ENCODE data around the gene GHRL. TPM values are rescaled to one million over a fixed set of nuclear protein-coding genes. Genes with fewer than 3 reads are reported as not detected.
A peak's percentile ranks its signal among the peaks of the same experiment; 100 is the strongest.

Gene GHRL
- total RNA-seq, 1 donor from 2014 or later = not detected

DNA sequence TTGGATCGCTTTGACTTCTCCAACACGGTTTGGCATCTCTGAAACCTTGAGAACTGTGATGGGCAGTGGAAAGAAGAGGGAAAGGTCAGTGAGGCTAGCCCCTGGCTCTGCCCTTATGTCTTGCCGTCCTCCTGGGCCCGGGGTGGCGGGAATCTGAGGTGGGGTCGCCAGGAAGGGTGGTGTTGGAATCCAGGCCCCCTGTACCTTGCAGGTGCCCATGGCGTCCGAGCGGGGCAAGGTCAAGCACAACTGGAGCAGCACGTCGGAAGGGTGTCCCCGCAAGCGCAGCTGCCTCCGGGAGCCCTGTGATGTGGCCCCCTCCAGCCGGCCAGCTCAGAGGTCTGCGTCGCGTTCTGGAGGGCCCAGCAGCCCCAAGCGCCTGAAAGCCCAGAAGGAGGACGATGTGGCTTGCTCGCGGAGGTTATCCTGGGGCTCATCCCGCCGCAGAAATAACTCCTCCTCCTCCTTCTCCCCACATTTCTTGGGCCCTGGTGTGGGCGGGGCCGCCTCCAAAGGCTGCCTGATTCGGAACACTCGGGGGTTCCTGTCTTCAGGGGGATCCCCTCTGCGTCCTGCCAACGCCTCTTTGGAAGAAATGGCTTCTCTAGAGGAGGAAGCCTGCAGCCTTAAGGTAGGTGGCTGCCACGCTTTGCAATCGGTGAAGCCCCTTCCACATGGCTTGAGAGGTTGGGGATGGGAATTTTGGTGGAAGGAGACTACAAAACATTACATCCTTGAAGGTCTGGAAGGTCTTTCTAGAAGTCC is 43.6 kb downstream of the GHRL start:
- H3K4me3 ChIP-seq (ENCODE audit: low read depth, low read length) = peak overlapping the region; percentile 86
- no peak for DNase-seq (ENCODE audit: low read depth)
- TF ChIP-seq, protein P1, sequence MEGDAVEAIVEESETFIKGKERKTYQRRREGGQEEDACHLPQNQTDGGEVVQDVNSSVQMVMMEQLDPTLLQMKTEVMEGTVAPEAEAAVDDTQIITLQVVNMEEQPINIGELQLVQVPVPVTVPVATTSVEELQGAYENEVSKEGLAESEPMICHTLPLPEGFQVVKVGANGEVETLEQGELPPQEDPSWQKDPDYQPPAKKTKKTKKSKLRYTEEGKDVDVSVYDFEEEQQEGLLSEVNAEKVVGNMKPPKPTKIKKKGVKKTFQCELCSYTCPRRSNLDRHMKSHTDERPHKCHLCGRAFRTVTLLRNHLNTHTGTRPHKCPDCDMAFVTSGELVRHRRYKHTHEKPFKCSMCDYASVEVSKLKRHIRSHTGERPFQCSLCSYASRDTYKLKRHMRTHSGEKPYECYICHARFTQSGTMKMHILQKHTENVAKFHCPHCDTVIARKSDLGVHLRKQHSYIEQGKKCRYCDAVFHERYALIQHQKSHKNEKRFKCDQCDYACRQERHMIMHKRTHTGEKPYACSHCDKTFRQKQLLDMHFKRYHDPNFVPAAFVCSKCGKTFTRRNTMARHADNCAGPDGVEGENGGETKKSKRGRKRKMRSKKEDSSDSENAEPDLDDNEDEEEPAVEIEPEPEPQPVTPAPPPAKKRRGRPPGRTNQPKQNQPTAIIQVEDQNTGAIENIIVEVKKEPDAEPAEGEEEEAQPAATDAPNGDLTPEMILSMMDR (conservative IDR thresholded peaks at IDR 0.05; ENCODE audit: low read depth, low read length) = no peak

DNA sequence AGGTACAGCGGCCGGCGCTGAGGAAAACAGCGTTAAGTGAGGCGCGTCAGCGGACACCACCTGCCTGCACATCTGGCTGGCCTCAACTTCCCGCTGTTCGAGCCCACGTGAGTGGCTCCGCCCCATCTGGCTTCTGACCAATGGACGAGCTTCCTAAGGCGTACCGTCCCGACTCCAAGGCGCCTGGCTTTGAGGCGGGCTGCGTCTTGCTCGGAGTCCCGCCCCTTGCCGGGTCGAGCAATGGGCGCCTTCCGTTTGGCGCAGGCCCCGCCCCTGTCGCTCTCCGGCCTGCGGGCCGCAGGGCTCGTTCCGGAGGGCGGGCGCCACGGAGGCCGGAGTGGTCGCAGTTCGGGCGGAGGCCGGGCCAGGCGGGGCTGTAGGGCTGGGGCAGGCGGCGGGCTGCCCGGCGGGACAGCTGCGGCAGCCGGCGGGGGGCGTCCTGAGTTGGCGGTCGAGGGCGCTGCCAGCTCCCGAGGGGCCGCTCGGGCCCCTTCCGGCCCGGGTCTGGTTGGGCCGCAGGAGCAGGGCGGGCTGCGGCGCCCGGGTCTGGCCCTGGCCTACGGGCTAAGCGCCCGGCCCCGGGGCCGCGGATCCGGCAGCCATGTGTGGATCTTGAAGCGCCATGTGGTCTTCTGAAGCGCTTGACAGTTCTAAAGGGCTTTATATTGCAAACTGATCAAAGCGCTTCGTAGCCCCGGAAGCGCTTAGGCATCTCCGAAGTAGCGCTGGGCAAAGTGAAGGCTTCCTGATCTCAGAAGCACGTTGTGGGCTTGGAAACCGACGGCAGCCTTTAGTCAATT is 44.4 kb downstream of the GHRL start, which contains the start of gene TATDN2:
TATDN2 (plus strand) TSS at position 276 of the 800 bp plus-strand sequence. CDS start 742 bp downstream, outside the sequence.
- peak within 1 kb of the TSS; percentile 86 for H3K4me3 ChIP-seq (ENCODE audit: low read depth, low read length)
- TF ChIP-seq, protein P1 (conservative IDR thresholded peaks at IDR 0.05; ENCODE audit: low read depth, low read length) = no peak
- peak; percentile 53 for DNase-seq (ENCODE audit: low read depth)

DNA sequence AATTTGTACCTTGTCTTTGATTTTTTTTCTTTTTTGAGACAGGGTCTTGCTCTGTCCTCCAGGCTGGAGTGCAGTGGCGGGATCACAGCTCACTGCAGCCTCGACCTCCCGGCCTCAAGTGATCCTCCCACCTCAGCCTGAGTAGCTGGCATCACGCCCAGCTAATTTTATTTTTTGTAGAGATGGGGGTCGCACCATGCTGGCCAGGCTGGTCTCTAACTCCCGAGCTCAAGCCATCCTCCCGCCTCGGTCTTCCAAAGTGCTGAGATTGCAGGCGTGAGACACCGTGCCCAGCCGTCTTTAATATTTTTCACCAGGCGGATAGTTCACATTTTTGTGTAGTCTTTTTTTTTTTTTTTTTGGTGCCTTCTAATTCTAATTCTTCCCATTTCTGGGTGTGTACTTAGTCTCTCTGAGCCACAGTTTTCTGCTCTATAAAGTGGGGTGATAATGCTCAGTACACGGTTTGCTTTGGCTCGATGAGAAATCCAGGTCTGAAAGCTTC is 45.0 kb downstream of the GHRL start:
- TF ChIP-seq, protein P1 (conservative IDR thresholded peaks at IDR 0.05; ENCODE audit: low read depth, low read length) = no peak
- no peak for DNase-seq (ENCODE audit: low read depth)

DNA sequence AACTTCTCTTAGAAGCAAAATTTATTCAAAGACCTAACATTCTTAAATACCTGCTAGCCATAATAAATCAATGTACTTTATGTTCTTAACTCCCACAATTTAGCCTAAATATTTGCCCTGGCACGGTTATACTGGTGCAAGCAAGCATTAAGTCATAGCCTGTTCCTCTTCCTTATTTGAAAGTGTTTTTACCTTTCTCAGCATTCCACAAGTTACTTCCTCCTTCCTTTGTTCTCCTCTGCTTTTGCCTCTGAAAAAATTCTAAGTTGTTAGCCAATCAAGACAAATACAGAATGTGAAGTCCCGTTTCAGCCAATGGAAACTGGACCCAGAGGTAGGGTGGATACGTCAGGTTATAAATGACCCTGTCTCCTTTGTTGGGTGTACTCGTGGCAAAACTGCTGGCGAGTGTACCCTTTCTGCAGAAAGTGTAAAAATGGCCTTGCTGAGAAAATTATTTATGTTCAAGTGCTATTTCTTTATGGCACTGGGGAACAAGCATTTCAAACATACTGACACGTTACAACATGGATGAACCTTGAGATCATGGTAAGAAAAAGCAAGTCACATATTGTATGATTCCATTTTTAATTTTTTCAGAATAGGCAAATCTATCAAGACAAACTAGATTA is 47.5 kb downstream of the GHRL start:
- H3K4me3 ChIP-seq (ENCODE audit: low read depth, low read length) = no peak overlapping the region
- TF ChIP-seq, protein P1 (conservative IDR thresholded peaks at IDR 0.05; ENCODE audit: low read depth, low read length) = no peak
- no peak for DNase-seq (ENCODE audit: low read depth)

More for the DNA sequence above, 45.0 kb downstream of the GHRL start:
- peak overlapping the region; percentile 86 for H3K4me3 ChIP-seq (ENCODE audit: low read depth, low read length)

DNA sequence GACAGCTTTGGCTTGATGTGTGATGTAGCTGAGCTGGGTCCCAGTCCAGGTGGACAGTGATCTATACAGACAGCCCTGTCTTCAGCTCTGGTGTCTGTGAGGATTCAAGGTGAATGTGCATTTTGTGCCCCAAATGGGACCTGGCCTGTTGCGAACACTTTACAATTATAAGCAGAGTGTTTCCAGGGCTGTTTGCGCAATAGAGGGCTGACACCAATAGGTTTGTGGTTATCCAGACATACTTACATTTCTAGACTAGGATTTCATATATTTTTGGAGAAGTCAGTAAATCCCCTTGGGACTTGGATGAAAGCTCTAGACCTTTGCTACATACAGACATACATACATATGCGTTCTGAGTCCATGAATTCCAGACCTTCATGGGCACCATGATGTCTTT is 48.7 kb downstream of the GHRL start:
- no peak for DNase-seq (ENCODE audit: low read depth)
- TF ChIP-seq, protein P1 (conservative IDR thresholded peaks at IDR 0.05; ENCODE audit: low read depth, low read length) = no peak
- no peak overlapping the region for H3K4me3 ChIP-seq (ENCODE audit: low read depth, low read length)

DNA sequence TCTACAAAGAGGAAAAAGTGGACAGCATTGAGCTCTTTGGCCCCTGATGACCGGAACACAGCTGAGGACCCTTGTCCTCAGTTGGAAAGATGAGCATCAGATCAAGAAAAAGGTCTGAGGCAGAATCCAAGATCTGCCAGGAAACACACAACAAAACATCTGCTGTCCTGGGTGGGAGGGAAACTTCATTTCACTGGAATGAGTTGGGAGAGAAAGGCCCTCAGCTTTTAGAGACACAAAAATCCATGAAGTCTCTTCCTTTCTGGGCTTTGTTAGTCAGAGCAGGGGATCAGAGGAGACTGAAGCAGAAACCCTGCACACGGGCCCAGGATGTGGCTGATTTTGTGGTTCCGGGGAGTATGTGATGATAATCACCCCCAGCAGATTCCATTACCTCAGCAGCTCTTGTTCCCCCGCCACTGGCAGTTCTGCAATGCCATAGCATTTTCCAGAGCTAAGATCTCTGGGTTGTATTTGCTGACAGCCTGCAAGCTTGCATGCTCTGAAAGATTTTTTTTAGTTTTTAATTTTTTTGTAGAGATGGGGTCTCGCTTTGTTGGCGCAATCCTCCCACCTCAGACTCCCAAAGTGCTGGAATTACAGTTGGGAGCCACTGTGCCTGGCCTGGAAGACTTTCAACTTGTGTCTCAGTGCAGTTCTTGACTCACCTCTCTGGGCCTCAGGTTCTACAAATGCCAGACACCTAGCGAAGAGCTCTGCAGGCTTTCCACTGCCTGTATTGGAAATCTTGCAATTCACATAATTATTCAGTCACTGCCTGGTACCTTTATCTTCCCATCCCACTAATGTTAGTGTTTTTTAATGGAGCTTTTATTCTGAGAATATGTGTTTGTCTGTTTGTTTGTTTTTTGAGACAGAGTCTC is 50.3 kb downstream of the GHRL start:
- no peak overlapping the region for H3K4me3 ChIP-seq (ENCODE audit: low read depth, low read length)
- no peak for DNase-seq (ENCODE audit: low read depth)
- TF ChIP-seq, protein P1 (conservative IDR thresholded peaks at IDR 0.05; ENCODE audit: low read depth, low read length) = no peak

Data from epithelial cell of proximal tubule (primary cell).